ENCODE data around the gene MAN1C1. TPM values are rescaled to one million over a fixed set of nuclear protein-coding genes. Genes with fewer than 3 reads are reported as not detected.

The MAN1C1 gene
- total RNA-seq, 2 donors from 2014 or later = 1.7 to 6.0 TPM

DNA sequence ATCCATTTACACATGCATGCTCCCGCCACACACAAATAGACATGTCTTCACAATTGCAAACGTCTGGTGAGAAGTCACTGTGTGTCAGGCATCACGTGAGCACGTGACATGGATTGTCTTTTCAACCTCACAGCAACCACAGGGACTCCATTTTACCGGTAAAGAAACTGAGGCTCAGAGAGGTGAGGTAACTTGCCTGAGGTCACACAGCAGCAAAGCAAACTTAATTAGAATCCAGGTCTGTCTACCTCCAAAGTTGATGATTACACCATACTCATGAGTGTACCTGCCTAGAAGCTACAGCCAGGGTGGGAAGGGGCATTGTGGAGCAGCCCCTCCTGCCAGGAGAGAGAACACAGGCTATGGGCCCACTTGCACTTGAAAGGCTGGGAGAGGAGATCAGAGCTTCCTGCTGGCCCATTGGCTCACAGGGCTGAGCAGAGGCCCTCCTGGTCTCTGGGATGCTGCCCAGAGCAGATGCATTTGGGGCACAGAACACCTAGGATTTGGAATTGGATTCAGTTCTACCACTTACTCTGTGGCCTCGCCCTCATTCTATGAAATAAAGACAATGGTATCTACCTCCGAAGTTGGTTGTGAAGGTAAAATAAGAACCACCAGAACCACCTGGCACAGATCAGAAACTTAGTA is 139.0 kb downstream of the MAN1C1 start:
- DNase-seq = no peak
- no peak for ATAC-seq
- intact Hi-C loops (cut with DNase I, micrococcal nuclease) = no loop called here

DNA sequence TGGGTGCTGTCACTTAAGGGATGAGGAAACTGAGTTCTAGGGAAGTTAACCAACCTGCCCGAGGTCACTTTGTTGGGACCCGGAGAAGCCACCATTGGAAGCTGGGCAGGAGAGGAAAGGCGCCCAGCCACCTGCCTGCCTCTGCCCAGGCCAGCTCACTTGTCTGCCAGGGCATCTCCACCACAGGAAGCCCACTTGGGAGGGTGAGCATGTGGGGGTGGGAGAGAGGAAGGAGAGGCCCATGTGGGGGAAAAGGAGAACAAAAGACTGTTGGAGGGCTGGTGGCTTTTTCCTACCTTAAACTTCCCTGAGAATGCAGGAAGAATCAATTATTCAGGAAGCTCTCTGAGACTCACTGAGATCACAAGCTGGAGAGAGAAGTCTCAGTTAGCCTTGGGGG is 139.6 kb downstream of the MAN1C1 start:
- ATAC-seq (no peak), DNase-seq (no peak)
- intact Hi-C loops (cut with DNase I, micrococcal nuclease) = no loop called here

DNA sequence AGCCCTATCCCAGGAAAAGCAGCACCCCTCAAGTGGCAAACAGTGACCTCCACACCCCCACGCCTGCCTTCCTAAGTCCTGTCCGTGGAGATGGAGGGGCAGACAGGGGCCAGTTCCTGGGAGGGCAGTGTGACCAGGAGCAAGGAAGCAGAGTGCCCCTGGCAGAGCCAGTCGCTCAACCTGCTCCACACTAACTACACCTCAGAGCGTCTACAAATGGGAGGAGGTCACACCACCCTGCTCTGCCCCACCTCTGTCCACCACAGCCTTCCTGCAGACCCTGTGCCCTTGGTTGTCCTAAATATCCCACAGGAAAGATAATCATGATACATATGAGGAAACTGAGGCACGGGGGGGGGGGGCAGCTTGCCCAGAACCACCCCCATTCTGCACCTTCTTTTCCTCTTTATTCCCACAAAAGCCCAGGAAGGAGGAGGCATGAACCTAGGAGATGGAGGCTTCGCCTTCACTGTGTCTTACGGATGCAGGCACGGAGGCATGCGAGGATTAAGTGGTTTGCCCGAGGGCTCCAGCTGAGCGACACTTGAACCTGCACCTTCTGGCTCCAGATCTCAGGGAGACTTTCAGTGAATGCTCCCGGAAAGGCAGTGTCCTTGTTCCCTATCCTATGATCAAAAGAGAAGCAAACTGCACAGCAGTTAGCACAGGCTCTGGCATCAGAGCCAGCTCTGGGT is 140.7 kb downstream of the MAN1C1 start:
- no peak for ATAC-seq
- DNase-seq = no peak
- intact Hi-C loops (cut with DNase I, micrococcal nuclease) = no loop called here

DNA sequence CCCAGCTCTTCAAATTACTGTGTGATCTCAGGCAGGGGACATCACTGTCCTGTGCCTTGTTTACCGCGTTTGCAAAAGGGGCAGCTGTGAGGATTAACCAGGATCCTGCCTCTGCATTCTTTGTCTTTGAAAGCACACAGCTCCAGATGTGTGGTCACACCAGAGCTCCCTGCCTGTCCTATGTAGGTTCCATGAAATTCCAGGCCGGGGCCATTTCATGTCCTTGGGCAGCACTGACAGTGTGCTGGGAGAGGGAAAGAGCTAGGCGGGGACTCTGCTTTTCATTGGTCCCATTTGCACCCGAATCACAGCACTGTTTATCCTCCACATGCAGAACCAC is 141.2 kb downstream of the MAN1C1 start:
- ATAC-seq = no peak
- intact Hi-C loops (cut with DNase I, micrococcal nuclease) = no loop called here
- DNase-seq = no peak

DNA sequence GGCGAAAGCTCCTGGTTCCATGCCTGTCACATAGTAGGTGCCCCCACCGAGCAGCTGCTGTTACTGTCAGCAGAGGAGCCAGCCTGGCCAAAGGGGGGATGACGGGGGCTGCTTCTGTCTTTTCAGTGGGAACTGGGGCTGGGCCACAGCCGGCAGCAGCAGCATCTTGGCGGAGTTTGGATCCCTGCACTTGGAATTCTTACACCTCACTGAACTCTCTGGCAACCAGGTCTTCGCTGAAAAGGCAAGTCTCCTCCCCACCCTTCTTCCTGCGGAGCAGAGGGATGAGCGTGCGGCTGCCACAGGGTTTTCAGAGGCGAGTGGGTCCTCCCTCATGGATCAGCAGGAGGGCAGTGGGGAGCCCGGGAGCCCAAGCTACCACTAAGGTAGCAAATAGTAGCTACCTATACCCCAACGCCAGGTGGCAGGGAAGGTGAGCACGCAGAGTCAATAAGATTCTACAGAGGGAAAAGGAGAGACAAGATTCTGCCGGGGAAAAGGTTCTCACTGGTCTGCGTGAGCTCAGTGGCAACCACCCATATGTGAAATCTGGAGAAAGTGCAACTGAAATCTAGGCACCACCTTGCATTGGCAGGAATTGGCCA is 142.0 kb downstream of the MAN1C1 start:
- peak; percentile 73 for ATAC-seq
- intact Hi-C loops (cut with DNase I, micrococcal nuclease) = no loop called here
- peak in 1 of 2 donors; percentile 35 for DNase-seq

DNA sequence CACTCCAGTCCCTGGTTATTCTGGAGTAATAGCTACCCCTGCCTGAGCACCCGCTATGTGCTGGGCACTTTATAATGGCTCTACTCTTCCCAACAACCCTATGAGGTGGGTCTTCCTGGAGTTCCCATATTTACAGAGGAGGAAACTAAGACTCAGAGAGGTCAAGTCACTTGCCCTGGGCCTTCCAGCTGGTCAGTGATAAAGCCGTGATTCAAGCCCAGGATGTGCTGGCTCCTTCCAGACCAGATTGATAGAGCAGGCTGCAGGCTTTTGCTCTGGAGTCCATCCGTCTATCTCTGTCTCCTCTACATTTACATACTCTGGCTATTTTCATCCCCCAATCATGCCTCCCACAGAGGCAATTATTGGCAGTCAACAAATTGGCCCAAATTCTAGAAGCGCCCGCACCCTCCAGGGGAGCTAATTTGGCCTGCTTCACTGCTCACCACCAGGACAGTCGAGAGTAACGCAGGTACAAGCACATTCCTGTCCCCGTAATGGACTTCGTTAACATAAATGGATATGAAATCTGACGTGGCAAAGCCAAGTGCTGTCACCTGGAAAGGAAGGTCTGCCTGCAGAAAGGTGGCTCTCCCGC is 143.6 kb downstream of the MAN1C1 start:
- DNase-seq (no peak), ATAC-seq (no peak)
- intact Hi-C loops (cut with DNase I, micrococcal nuclease) = no loop called here

DNA sequence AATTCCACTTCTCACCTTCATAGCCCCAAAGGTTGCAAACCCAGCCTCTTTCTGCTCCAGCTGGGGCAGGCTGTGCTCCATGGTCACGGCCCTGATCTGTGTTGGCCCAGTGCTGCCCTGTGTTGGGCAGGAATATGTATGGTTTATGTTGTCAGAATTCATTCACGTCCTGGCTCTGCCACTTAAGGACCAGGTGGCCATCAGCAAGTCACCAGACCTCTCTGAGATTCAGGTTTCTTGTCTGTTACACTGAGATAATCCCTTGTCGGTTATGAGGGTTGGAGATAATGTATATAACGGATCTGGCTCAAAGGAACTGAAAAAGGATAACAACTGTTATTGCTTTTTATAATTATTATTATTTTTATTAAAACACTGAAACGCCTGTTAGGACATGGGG is 144.3 kb downstream of the MAN1C1 start:
- DNase-seq (no peak), ATAC-seq (no peak)
- intact Hi-C loops (cut with DNase I, micrococcal nuclease) = no loop called here

DNA sequence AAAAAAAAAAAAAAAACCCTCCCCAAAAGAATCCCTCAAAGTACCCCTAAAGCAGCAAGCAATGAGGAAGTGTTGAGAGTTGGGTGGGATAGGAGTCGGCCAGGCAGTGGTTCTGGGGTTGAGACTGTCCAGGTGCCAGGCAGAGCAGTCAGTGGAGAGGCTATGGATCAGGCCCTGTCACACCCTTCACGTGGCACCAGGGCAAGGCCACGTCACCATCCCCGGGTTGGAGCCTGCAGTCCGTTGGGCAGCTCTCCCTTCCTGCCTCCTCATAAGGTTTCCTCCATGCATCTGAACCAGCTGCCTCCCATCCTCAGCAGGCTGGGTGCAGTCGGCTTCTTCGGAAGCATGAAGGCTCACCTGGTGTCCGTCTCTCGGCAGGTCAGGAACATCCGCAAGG is 146.9 kb downstream of the MAN1C1 start:
- ATAC-seq (no peak), DNase-seq (no peak)
- intact Hi-C loops (cut with DNase I, micrococcal nuclease) = no loop called here

DNA sequence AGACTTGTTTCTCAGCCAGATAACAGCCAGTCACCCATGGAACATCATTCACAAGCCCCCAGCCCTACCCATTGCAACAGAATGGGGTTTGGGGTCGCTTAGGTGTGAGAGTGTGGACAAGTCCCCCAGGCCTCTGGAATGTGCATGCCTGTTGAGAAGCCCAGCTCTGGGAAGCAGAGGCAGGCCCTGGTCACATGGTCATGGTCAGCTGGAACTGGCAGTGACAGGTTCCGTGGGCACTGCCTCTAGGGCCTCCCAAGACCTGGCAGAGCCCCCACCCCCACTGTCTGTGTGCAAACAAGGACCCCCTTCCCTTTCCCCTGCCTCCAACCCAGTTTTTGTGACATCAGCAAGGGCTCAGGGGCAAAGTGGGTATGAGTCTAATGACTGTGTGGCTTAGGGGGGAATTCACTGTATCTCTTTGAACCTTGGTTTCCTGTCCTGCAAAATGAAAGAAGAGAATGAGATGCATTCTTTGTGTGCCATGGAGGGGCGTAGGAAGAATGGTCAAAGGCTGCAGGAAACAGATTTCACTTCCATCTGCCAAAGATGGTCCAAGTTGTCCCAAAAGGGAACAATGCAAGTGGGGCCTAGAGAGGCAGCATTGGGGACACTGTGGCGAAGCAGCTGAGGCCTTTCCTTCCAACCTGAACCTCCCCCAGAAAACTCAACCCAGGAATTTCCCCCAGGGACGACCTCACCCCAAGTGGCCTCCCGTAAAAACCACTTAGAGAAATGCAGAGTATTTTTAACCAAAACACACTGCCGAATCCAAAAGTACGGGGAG is 148.7 kb downstream of the MAN1C1 start:
- ATAC-seq = no peak
- DNase-seq = no peak
- intact Hi-C loops (cut with DNase I, micrococcal nuclease) = no loop called here

DNA sequence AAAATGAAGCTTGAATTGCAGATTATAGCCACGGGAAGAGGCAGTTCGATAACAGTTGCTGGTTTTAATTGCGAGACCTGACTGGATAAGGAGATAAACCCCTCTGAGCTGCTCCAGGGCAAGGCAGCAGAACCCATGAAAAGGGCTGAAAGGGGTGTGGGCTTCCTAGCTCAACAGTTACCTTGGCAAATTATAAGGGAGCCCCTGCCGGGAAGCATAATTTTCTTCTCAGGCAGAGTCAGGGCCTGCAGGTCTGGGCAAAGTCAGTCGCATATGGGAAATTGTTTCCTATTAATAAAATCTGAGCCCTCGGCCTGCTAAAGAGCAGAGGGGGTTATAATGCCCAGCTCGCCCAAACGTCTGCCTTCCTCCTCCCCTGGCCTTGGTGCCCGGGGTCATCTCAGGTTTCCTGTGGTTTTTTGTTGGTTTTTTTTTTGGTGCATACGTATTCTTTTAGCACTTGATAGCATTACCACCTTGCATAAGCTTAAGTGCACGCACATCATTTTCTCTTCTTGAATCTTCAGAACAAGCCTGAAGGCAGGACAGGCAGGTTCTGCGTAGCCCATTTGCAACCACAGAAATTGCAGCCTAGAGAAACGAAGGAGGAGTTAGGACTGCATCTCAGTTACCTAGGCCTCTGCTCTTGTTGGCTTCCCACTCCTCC is 149.5 kb downstream of the MAN1C1 start:
- DNase-seq (no peak), ATAC-seq (no peak)
- intact Hi-C loops (cut with DNase I, micrococcal nuclease) = no loop called here

DNA sequence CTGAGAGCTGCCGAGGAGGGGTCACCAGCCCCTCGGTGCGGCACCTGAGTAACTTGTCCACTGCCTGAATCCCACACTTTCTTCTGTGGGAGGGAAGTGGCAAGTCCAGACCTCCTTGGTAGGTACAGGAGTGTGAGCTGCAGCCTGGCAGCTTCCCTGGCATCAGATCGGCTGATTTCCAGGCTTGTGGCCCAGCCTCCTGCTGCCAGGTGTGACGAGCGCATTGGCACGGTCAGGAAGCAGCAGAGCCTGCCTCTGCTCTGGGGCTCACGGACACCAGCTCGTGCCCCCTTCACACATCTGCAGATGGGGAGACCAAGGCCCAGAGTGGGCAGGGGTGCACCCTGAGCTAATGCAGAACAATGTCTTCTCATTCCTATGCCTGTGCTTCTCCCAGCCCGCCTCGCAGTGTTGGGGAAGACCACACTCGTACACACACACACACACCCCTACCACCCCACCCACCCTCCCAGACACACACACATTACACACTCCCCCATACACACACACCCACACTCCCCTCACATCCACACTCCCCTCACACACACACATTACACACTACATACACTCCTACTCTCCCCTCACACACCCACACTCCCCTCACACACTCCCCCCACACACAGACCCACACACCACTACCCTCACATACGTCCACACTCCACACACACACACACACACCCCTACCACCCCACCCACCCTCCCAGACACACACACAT is 150.3 kb downstream of the MAN1C1 start:
- intact Hi-C loops (cut with DNase I, micrococcal nuclease) = no loop called here
- no peak for ATAC-seq
- DNase-seq = no peak

DNA sequence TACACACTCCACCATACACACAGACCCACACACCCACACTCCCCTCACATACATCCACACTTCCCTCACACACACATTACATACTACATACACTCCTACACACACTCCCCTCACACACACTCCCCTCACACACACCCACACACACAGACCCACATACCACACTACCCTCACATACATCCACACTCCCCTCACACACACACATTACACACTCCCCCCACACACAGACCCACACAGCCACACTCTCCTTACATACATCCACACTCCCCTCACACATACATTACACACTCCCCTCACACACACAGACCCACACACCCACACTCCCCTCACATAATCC is 150.8 kb downstream of the MAN1C1 start:
- no peak for ATAC-seq
- intact Hi-C loops (cut with DNase I, micrococcal nuclease) = no loop called here
- no peak for DNase-seq

DNA sequence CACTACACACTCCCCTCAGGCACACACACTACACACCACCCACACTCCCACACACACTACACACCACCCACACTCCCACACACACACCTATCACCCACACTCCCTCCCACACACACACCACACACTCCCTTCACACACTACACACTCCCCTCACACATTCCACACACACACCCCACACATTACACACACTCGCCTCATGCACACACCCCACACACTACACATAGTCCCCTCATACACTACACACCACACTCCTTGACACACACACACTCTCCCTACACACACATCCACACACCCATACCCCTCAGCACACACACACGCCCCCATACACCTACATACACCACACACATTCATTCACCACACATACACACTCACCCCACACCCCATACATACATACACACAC is 152.4 kb downstream of the MAN1C1 start:
- ATAC-seq = no peak
- DNase-seq = no peak
- intact Hi-C loops (cut with DNase I, micrococcal nuclease) = no loop called here

DNA sequence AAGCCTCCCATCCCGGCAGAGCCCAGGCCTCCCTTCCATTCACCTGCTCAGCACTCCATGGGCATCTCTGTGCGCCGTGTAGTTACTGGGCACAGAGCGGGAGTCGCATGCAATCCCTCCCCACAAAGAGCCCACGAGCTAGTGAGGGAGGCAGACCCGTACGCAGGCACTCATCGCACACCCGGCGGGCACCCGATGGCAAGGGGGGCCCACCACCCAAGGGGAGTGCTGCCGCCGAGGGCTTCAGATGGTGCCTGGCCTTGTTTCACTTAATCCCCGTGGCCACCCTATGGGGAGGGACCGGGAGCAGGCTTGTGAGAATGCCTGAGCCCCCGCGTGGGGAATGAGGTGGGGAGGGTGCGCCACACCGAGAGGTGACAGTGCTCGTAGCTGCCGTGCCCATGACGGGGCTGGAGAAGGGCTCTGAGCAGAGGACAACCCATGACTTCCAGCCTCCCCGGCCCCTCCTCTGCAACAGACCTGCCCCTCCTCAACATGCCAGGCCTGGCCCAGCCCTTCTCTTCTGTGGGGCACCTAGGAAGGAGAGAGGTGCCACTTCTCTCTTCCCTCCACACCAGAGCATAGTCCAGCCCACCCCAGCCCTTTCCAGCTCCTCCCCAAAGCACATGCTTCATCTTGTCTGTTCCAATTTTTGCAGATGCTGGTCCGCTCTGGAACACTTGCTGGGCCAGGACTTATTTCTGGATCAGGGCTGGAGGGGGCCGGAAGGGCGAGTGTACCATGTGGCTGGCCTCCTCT is 153.2 kb downstream of the MAN1C1 start:
- DNase-seq (no peak), ATAC-seq (no peak)
- intact Hi-C loops (cut with DNase I, micrococcal nuclease) = loop anchor here in 1 of 2 donors (10.0 kb wide), 1 partner anchor 235 kb away; no protein-coding TSS in a partner anchor

DNA sequence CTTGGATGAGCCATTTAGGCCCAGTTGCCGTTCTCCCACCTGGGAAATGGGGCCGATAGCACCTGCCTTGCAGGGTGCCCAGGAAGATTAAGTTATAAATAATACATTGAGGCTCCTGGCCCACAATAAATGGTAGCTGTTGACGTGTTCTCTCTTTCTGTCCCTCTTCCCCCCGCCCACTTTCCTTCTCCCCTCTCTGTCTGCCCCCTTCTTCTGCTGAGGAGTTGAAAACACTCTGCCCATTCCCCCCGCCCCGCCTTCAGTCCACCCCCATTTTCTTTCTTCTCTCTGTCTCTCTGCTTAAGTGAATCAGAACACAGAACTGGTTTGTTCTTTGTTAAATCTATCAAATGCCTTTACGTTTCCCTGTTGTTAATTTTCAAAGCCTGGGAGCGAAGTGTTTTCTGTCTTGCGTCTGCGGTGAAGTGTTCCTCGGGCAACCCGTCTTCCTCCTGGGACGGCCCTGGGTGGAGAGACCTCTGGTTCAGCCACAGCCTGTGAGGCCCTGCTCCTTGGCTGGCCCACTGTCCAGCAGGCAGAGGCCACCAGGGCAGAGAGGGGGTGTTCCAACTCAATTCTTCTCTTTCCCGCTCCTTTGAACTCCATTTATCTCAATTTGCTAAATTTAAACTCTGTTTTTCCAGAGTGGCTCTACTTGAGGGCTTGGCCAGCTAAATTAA is 154.1 kb downstream of the MAN1C1 start:
- DNase-seq (no peak), ATAC-seq (no peak)
- intact Hi-C loops (cut with DNase I, micrococcal nuclease) = loop anchor here in 1 of 2 donors (10.0 kb wide), 1 partner anchor 236 kb away; no protein-coding TSS in a partner anchor

DNA sequence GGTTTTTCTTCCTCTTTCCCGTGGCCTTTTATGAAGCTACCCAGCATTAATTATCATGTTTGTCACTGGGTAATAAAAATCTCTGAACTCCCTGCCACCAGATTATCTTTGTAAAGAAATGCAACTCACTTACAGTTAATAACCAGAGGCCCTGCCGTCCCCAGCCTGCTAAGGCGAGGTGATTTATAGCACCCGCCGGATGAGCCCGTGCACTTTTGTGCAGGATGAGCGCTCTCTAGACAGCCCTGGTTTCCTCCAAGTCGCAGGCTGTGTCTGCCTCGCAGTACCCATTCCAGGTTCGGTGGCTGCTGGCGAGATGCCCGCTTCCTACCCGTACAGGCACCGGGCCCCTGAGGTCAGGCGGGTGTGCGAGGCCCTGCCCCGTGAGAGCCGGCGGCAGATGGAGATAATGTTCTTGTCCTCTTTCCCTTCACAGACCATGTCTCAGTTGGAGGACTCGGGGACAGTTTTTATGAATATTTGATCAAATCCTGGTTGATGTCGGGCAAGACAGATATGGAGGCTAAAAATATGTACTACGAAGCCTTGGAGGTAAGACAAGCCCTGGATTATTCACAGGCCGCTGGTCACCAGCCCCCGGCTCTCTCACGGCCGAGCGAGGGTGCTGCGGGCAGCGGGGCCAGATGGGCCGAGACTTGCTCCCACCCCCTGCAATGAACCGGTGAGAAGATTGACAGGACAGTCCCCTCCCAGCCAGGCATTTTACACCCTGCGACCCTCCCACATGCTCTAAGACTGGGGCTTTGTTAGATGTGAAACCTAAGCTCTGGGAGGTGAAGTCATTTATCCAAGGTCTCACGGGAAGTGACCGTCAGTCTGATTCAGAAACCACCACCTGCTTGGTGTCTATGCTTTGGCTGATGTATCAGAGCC is 154.9 kb downstream of the MAN1C1 start:
- peak; percentile 61 for ATAC-seq
- DNase-seq = peak; percentile 74
- intact Hi-C loops (cut with DNase I, micrococcal nuclease) = loop anchor here in 1 of 2 donors (10.0 kb wide), 1 partner anchor 237 kb away; no protein-coding TSS in a partner anchor

Data from left colon (tissue), 2 donors.